ENCODE measurements around the gene EFNB2. TPM values are rescaled to one million over a fixed set of nuclear protein-coding genes. Genes with fewer than 3 reads are reported as not detected.

The EFNB2 gene
- total and polyA plus RNA-seq, 12 donors, result 5.2 to 21.4 (median 12.6) TPM

- DNase-seq, result no peak
- H3K36me3 ChIP-seq (replicated peaks in 1 of 2), result no peaks in the 10 kb centered on the region
- TF ChIP-seq POLR2A (IDR thresholded peaks at IDR 0.05) (no peak), CTCF (IDR thresholded peaks at IDR 0.05) (no peak)
- H3K4me1 ChIP-seq (replicated peaks in 1 of 2), result no peaks in the 10 kb centered on the region
- intact Hi-C loops (cut with DNase I), result no loop called here
- 69 to 78% (median 75%) methylated on average over 4 of the region's 4 CpGs for WGBS, 4 donors
- no peak overlapping the region for H3K4me3 ChIP-seq
- no peak overlapping the region for H3K27ac ChIP-seq
- H3K27me3 ChIP-seq, result no peaks in the 10 kb centered on the region
- no peaks in the 10 kb centered on the region for H3K9me3 ChIP-seq (replicated peaks in 1 of 3)
Observed at GRCh38 chr13:106505295-106505694, 30.2 kb downstream of the EFNB2 start.

- Histone ChIP-seq H3K27me3 (no peaks in the 10 kb centered on the region), H3K4me3 (no peak overlapping the region), H3K4me1 (replicated peaks in 1 of 2) (no peaks in the 10 kb centered on the region), H3K36me3 (replicated peaks in 1 of 2) (no peaks in the 10 kb centered on the region), H3K9me3 (replicated peaks in 1 of 3) (no peaks in the 10 kb centered on the region), H3K27ac (no peak overlapping the region)
- no peak for DNase-seq
- intact Hi-C loops (cut with DNase I), result no loop called here
- 77 to 80% (median 79%) methylated on average over 9 of the region's 9 CpGs for WGBS, 4 donors
- TF ChIP-seq CTCF (IDR thresholded peaks at IDR 0.05) (no peak), POLR2A (IDR thresholded peaks at IDR 0.05) (no peak)
Observed at GRCh38 chr13:106503730-106504453, 31.6 kb downstream of the EFNB2 start.

GRCh38 chr13:106503272-106503671 lies 32.2 kb downstream of the EFNB2 start:
- Histone ChIP-seq H3K27me3 (no peaks in the 10 kb centered on the region), H3K4me1 (replicated peaks in 1 of 2) (no peaks in the 10 kb centered on the region), H3K9me3 (replicated peaks in 1 of 3) (no peaks in the 10 kb centered on the region), H3K27ac (no peak overlapping the region), H3K36me3 (replicated peaks in 1 of 2) (no peaks in the 10 kb centered on the region), H3K4me3 (no peak overlapping the region)
- TF ChIP-seq POLR2A (IDR thresholded peaks at IDR 0.05) (no peak), CTCF (IDR thresholded peaks at IDR 0.05) (no peak)
- intact Hi-C loops (cut with DNase I), result no loop called here
- no peak for DNase-seq
- WGBS, 4 donors, result 76 to 82% (median 78%) methylated on average over 5 of the region's 5 CpGs

GRCh38 chr13:106500445-106500844 lies 35.0 kb downstream of the EFNB2 start:
- intact Hi-C loops (cut with DNase I), result no loop called here
- no peaks in the 10 kb centered on the region for H3K4me1 ChIP-seq (replicated peaks in 1 of 2)
- no peak for DNase-seq
- H3K4me3 ChIP-seq, result no peak overlapping the region
- H3K27ac ChIP-seq, result no peak overlapping the region
- H3K36me3 ChIP-seq (replicated peaks in 1 of 2), result no peaks in the 10 kb centered on the region
- no peaks in the 10 kb centered on the region for H3K9me3 ChIP-seq (replicated peaks in 1 of 3)
- H3K27me3 ChIP-seq, result no peaks in the 10 kb centered on the region
- 59 to 80% (median 65%) methylated on average over 6 of the region's 6 CpGs for WGBS, 4 donors
- no peak for TF ChIP-seq POLR2A (IDR thresholded peaks at IDR 0.05)
- TF ChIP-seq CTCF (IDR thresholded peaks at IDR 0.05), result no peak

All from adrenal gland (tissue), 12 donors.